Aorta (tissue), 5 donors: ENCODE measurements around the gene RNF123. TPM values are rescaled to one million over a fixed set of nuclear protein-coding genes. Genes with fewer than 3 reads are reported as not detected.

Experiments used
- ATAC-seq: fragments of 200-7000 bp; cut with Tn5 transposase; one replicate; pipeline ENCODE4 v1.9.1; 2022; ENCODE audit warnings: moderate library complexity; ENCODE audit not compliant: low FRiP score
- DNase-seq, 2 donors: peaks; one replicate each; pipeline ENCODE4 v3.0.0-alpha.2; 2020
- H3K27ac ChIP-seq, 2 donors: one replicate each; pipeline ENCODE4 v1.5.1; 2013; ENCODE audit warnings: low read length in 2 of 2, mild to moderate bottlenecking in 2 of 2, moderate library complexity in 2 of 2, control low read depth in 1 of 2, inconsistent platforms in 1 of 2, low read depth in 1 of 2
- H3K27me3 ChIP-seq, 2 donors: one replicate each; pipeline ENCODE4 v1.6.1; 2013; ENCODE audit warnings: control low read depth in 1 of 2, low read length in 1 of 2, mild to moderate bottlenecking in 1 of 2, moderate library complexity in 1 of 2; ENCODE audit not compliant: insufficient read depth in 2 of 2, control insufficient read depth in 1 of 2
- H3K36me3 ChIP-seq, 2 donors: one replicate each; pipeline ENCODE4 v1.6.1; 2013; ENCODE audit warnings: control low read depth in 1 of 2, low read length in 1 of 2, mild to moderate bottlenecking in 1 of 2; ENCODE audit not compliant: insufficient read depth in 2 of 2, control insufficient read depth in 1 of 2
- H3K4me1 ChIP-seq, 2 donors: one replicate each; pipeline ENCODE4 v1.6.1; 2013; ENCODE audit warnings: low read length in 2 of 2, control low read depth in 1 of 2, mild to moderate bottlenecking in 1 of 2, moderate library complexity in 1 of 2; ENCODE audit not compliant: insufficient read depth in 2 of 2, control insufficient read depth in 1 of 2
- H3K4me3 ChIP-seq, 2 donors: one replicate each; pipeline ENCODE4 v1.5.1; 2013; ENCODE audit warnings: low read length in 2 of 2, control low read depth in 1 of 2, mild to moderate bottlenecking in 1 of 2
- H3K9me3 ChIP-seq: one replicate; pipeline ENCODE4 v1.6.1; 2013; ENCODE audit warnings: mild to moderate bottlenecking, low read length; ENCODE audit not compliant: control insufficient read depth
- WGBS, 2 donors: extraction: QIAGEN DNeasy Blood & Tissue Kit; methylation state at CpG; one replicate each; pipeline ENCODE4 v1.1.7; 2013; 5-methylcytosine and 5-hydroxymethylcytosine counted together
- intact Hi-C, 2 donors: fragments of 100-400 bp; cut with DNase I; formaldehyde crosslinking; loops; one replicate each; pipeline versions ENCODE4 v1.14.2 to v1.15.0; 2022
- polyA plus RNA-seq, 2 donors: library from polyadenylated mRNA; stranded (reverse); fragments of 200-250 nt; gene quantifications; one replicate each; pipeline ENCODE4 v1.2.3, GENCODE V29; 2013
- total RNA-seq, 2 donors: library from RNA; stranded (reverse); fragmentation: NEBNext Ultra II Directional; extraction: Animal tissue kit (Norgen Biotek cat#: 25700); gene quantifications; one replicate each; pipeline ENCODE4 v1.2.1, GENCODE V29; 2021
- donor health status: healthy with polysubstance abuse.
- donor health status: Bipolar disorder and iron deficiency.
- donor health status: DM: no; HTN: no; CAD: no.
- donor health status: DM: no; HTN: no; CAD: no.
- donor health status: DM: yes; HTN: yes; CAD: no.

The RNF123 gene
- total and polyA plus RNA-seq, 4 donors: 12.5 to 38.1 (median 32.2) TPM

- H3K27ac ChIP-seq: no peak overlapping the region
- H3K27me3 ChIP-seq: no peaks in the 10 kb centered on the region
- 95 to 96% methylated on average over 19 of the region's 19 CpGs for WGBS, 2 donors
- no peak overlapping the region for H3K4me3 ChIP-seq
- intact Hi-C loops: no loop called here
- no peaks in the 10 kb centered on the region for H3K4me1 ChIP-seq
- H3K9me3 ChIP-seq: no peaks in the 10 kb centered on the region
- ATAC-seq: no peak
- H3K36me3 ChIP-seq: no peaks in the 10 kb centered on the region
- no peak for DNase-seq
Observed at GRCh38 chr3:49655731-49656285, 33.5 kb upstream of the RNF123 start.

- ATAC-seq: no peak
- 80 to 82% methylated on average over 18 of the region's 18 CpGs for WGBS, 2 donors
- intact Hi-C loops: no loop called here
Observed at GRCh38 chr3:49656541-49657112, 32.7 kb upstream of the RNF123 start.

GRCh38 chr3:49657208-49657915, 32.0 kb upstream of the RNF123 start:
- DNase-seq: no peak
- intact Hi-C loops: no loop called here

More at GRCh38 chr3:49656541-49657112, 32.7 kb upstream of the RNF123 start:
- no peak for DNase-seq
- Histone ChIP-seq H3K27ac (no peak overlapping the region), H3K4me1 (no peaks in the 10 kb centered on the region), H3K36me3 (no peaks in the 10 kb centered on the region), H3K9me3 (no peaks in the 10 kb centered on the region), H3K4me3 (no peak overlapping the region), H3K27me3 (no peaks in the 10 kb centered on the region)

GRCh38 chr3:49658711-49659110, 30.6 kb upstream of the RNF123 start:
- WGBS, 2 donors: 55 to 65% methylated on average over 2 of the region's 2 CpGs
- H3K4me1 ChIP-seq: no peaks in the 10 kb centered on the region
- no peaks in the 10 kb centered on the region for H3K36me3 ChIP-seq
- no peak overlapping the region for H3K4me3 ChIP-seq
- no peak for ATAC-seq
- H3K9me3 ChIP-seq: no peaks in the 10 kb centered on the region
- no peaks in the 10 kb centered on the region for H3K27me3 ChIP-seq
- intact Hi-C loops: no loop called here
- DNase-seq: no peak
- no peak overlapping the region for H3K27ac ChIP-seq

More at GRCh38 chr3:49657208-49657915, 32.0 kb upstream of the RNF123 start:
- 95% methylated on average over 36 of the region's 36 CpGs for WGBS, 2 donors
- H3K4me3 ChIP-seq: no peak overlapping the region
- H3K36me3 ChIP-seq: no peaks in the 10 kb centered on the region
- no peak for ATAC-seq
- H3K4me1 ChIP-seq: no peaks in the 10 kb centered on the region
- no peaks in the 10 kb centered on the region for H3K27me3 ChIP-seq
- H3K27ac ChIP-seq: no peak overlapping the region
- H3K9me3 ChIP-seq: no peaks in the 10 kb centered on the region

GRCh38 chr3:49659756-49660155, 29.6 kb upstream of the RNF123 start:
- no peak overlapping the region for H3K27ac ChIP-seq
- H3K9me3 ChIP-seq: no peaks in the 10 kb centered on the region
- WGBS, 2 donors: 53 to 81% methylated on average over 4 of the region's 4 CpGs
- ATAC-seq (no peak), DNase-seq (no peak)
- no peaks in the 10 kb centered on the region for H3K36me3 ChIP-seq
- H3K4me1 ChIP-seq: no peaks in the 10 kb centered on the region
- no peak overlapping the region for H3K4me3 ChIP-seq
- H3K27me3 ChIP-seq: no peaks in the 10 kb centered on the region
- intact Hi-C loops: no loop called here

- H3K4me1 ChIP-seq: no peaks in the 10 kb centered on the region
- DNase-seq (no peak), ATAC-seq (no peak)
- H3K36me3 ChIP-seq: no peaks in the 10 kb centered on the region
- no peak overlapping the region for H3K27ac ChIP-seq
- no peaks in the 10 kb centered on the region for H3K27me3 ChIP-seq
- 79 to 82% methylated on average over 14 of the region's 14 CpGs for WGBS, 2 donors
- no peaks in the 10 kb centered on the region for H3K9me3 ChIP-seq
- H3K4me3 ChIP-seq: no peak overlapping the region
- intact Hi-C loops: no loop called here
Observed at GRCh38 chr3:49661281-49661680, 28.1 kb upstream of the RNF123 start.

GRCh38 chr3:49662021-49662420, 27.3 kb upstream of the RNF123 start:
- H3K27me3 ChIP-seq: no peaks in the 10 kb centered on the region
- no peak overlapping the region for H3K27ac ChIP-seq
- H3K4me3 ChIP-seq: no peak overlapping the region
- H3K36me3 ChIP-seq: no peaks in the 10 kb centered on the region
- no peaks in the 10 kb centered on the region for H3K4me1 ChIP-seq
- DNase-seq: no peak
- intact Hi-C loops: no loop called here
- WGBS, 2 donors: 88 to 90% methylated on average over 22 of the region's 22 CpGs
- ATAC-seq: no peak
- H3K9me3 ChIP-seq: no peaks in the 10 kb centered on the region

GRCh38 chr3:49662720-49663413, 26.5 kb upstream of the RNF123 start:
- no peak for ATAC-seq
- H3K4me3 ChIP-seq: no peak overlapping the region
- no peaks in the 10 kb centered on the region for H3K36me3 ChIP-seq
- no peak for DNase-seq
- 95 to 97% methylated on average over 33 to 34 of the region's 34 CpGs for WGBS, 2 donors
- intact Hi-C loops: no loop called here
- no peaks in the 10 kb centered on the region for H3K27me3 ChIP-seq
- no peaks in the 10 kb centered on the region for H3K4me1 ChIP-seq
- H3K9me3 ChIP-seq: no peaks in the 10 kb centered on the region
- H3K27ac ChIP-seq: no peak overlapping the region
